ENCODE results near the gene ZNF664.

ZNF664 gene

GRCh38 chr12:123931686-123932321 lies 41.2 kb upstream of the ZNF664 start:
- Histone ChIP-seq H3K4me3 (no peak overlapping the region), H3K27ac (no peak overlapping the region)
- TF ChIP-seq CTCF (IDR thresholded peaks at IDR 0.05) = no peak
- no peak for DNase-seq (ENCODE audit: low spot score)

- no peak overlapping the region for H3K27ac ChIP-seq
- H3K4me3 ChIP-seq = no peak overlapping the region
- TF ChIP-seq CTCF (IDR thresholded peaks at IDR 0.05) = no peak
- no peak for DNase-seq (ENCODE audit: low spot score)
These were observed 39.8 kb upstream of the ZNF664 start for GRCh38 chr12:123933214-123933613.

GRCh38 chr12:123934016-123934620 lies 38.9 kb upstream of the ZNF664 start:
- no peak for DNase-seq (ENCODE audit: low spot score)
- Histone ChIP-seq H3K4me3 (no peak overlapping the region), H3K27ac (no peak overlapping the region)
- TF ChIP-seq CTCF (IDR thresholded peaks at IDR 0.05) = no peak

GRCh38 chr12:123934829-123935228 lies 38.2 kb upstream of the ZNF664 start:
- TF ChIP-seq CTCF (IDR thresholded peaks at IDR 0.05) = no peak
- Histone ChIP-seq H3K27ac (no peak overlapping the region), H3K4me3 (no peak overlapping the region)
- no peak for DNase-seq (ENCODE audit: low spot score)

GRCh38 chr12:123935956-123936355 lies 37.1 kb upstream of the ZNF664 start:
- Histone ChIP-seq H3K4me3 (no peak overlapping the region), H3K27ac (no peak overlapping the region)
- TF ChIP-seq CTCF (IDR thresholded peaks at IDR 0.05) = no peak
- no peak for DNase-seq (ENCODE audit: low spot score)

GRCh38 chr12:123936471-123936870 lies 36.5 kb upstream of the ZNF664 start:
- TF ChIP-seq CTCF (IDR thresholded peaks at IDR 0.05) = no peak
- Histone ChIP-seq H3K27ac (no peak overlapping the region), H3K4me3 (no peak overlapping the region)
- DNase-seq (ENCODE audit: low spot score) = no peak
